Mucosa of rectum (tissue), 2 donors: ENCODE measurements around the gene CCDC122.
"Not testable (repeated sequence)": the region's sequence is repeated elsewhere in the genome, so short reads cannot be mapped to it uniquely, and the experiment has no call there.

Source experiments
- H3K27ac ChIP-seq, 2 donors: one replicate each; pipeline ENCODE4 v1.7.0; 2013; ENCODE audit warnings: inconsistent platforms in 2 of 2, low read depth in 2 of 2, low read length in 2 of 2
- H3K27me3 ChIP-seq, 2 donors: one replicate each; pipeline ENCODE4 v1.7.0; 2013; ENCODE audit warnings: low read length in 2 of 2; ENCODE audit not compliant: control insufficient read depth in 2 of 2, insufficient read depth in 2 of 2
- H3K36me3 ChIP-seq, 2 donors: one replicate each; pipeline ENCODE4 v1.7.0; 2013; ENCODE audit warnings: low read length in 2 of 2; ENCODE audit not compliant: control insufficient read depth in 2 of 2, insufficient read depth in 2 of 2
- H3K4me1 ChIP-seq, 2 donors: one replicate each; pipeline ENCODE4 v1.7.0; 2013; ENCODE audit warnings: low read length in 2 of 2, mild to moderate bottlenecking in 1 of 2; ENCODE audit not compliant: control insufficient read depth in 2 of 2, insufficient read depth in 2 of 2
- H3K4me3 ChIP-seq, 2 donors: one replicate each; pipeline ENCODE4 v1.7.0; 2013; ENCODE audit warnings: low read length in 2 of 2
- H3K9ac ChIP-seq, 2 donors: one replicate each; pipeline ENCODE4 v1.7.0; 2013; ENCODE audit warnings: low read length in 2 of 2, low read depth in 1 of 2, mild to moderate bottlenecking in 1 of 2
- H3K9me3 ChIP-seq, 2 donors: one replicate each; pipeline ENCODE4 v1.7.0; 2013; ENCODE audit warnings: low read length in 2 of 2; ENCODE audit not compliant: control insufficient read depth in 2 of 2
- donor health status: healthy.
- donor health status: Normal muscosa, but diverticular disease.

CCDC122 gene

DNA sequence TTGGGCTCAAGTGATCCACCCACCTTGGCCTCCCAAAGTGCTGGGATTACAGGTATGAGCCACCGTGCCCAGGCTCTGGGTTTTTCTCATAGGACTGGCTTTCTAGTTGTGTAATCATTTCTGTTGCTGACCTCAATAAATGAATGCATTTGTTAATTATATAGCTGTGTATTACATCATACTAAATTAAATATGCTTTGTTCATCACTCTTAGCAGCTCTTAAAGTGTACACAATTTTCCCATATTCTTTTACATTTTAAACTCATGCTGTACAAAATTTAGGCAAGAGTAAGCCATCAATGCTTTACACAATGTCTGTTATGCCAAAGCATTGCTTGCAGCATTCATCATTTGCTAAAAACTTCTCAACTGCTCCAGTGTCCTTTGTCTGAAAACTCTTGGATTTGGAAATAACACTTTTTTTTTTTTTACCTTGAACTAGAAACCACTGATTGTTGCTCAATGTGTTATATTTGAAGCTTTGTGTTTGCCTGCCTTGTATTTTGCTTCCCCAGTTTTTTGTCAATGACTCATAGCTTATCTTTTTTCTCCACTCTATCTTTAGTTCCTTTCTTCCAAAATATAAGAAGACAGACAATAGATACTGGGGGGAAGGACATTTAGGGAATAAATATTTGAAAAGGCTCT lies 31.4 kb downstream of the CCDC122 start:
- Histone ChIP-seq H3K9ac (no peak overlapping the region), H3K27me3 (no peaks in the 10 kb centered on the region), H3K27ac (no peak overlapping the region), H3K4me3 (no peak overlapping the region), H3K9me3 (peaks cover 0 to 10% of the 10 kb centered on the region in 2 donors), H3K4me1 (no peaks in the 10 kb centered on the region), H3K36me3 (no peaks in the 10 kb centered on the region)

GRCh38 chr13:43846496-43847158 lies 32.9 kb downstream of the CCDC122 start:
- Histone ChIP-seq H3K4me3 (no peak overlapping the region), H3K9me3 (peaks cover 0 to 5% of the 10 kb centered on the region in 2 donors), H3K9ac (no peak overlapping the region), H3K27ac (no peak overlapping the region), H3K36me3 (no peaks in the 10 kb centered on the region), H3K4me1 (no peaks in the 10 kb centered on the region), H3K27me3 (no peaks in the 10 kb centered on the region)

GRCh38 chr13:43838909-43839308 lies 40.6 kb downstream of the CCDC122 start:
- no peaks in the 10 kb centered on the region for H3K9me3 ChIP-seq
- H3K27me3 ChIP-seq: no peaks in the 10 kb centered on the region
- no peaks in the 10 kb centered on the region for H3K4me1 ChIP-seq
- H3K9ac ChIP-seq: no peak overlapping the region
- H3K36me3 ChIP-seq: no peaks in the 10 kb centered on the region
- no peak overlapping the region for H3K27ac ChIP-seq
- H3K4me3 ChIP-seq: no peak overlapping the region

- Histone ChIP-seq H3K4me3 (no peak overlapping the region), H3K9me3 (no peaks in the 10 kb centered on the region), H3K27ac (no peak overlapping the region), H3K27me3 (no peaks in the 10 kb centered on the region), H3K36me3 (no peaks in the 10 kb centered on the region), H3K9ac (no peak overlapping the region), H3K4me1 (no peaks in the 10 kb centered on the region)
These were observed 43.8 kb downstream of the CCDC122 start for GRCh38 chr13:43835701-43836100.

GRCh38 chr13:43831088-43831487 lies 48.5 kb downstream of the CCDC122 start:
- no peaks in the 10 kb centered on the region for H3K27me3 ChIP-seq
- no peaks in the 10 kb centered on the region for H3K4me1 ChIP-seq
- no peak overlapping the region for H3K9ac ChIP-seq
- H3K9me3 ChIP-seq: no peaks in the 10 kb centered on the region
- H3K27ac ChIP-seq: no peak overlapping the region
- H3K4me3 ChIP-seq: no peak overlapping the region
- H3K36me3 ChIP-seq: no peaks in the 10 kb centered on the region

- H3K4me1 ChIP-seq: no peaks in the 10 kb centered on the region
- no peaks in the 10 kb centered on the region for H3K36me3 ChIP-seq
- H3K4me3 ChIP-seq: no peak overlapping the region
- H3K27me3 ChIP-seq: no peaks in the 10 kb centered on the region
- no peaks in the 10 kb centered on the region for H3K9me3 ChIP-seq
- H3K27ac ChIP-seq: no peak overlapping the region
- H3K9ac ChIP-seq: no peak overlapping the region
These were observed 49.1 kb downstream of the CCDC122 start for GRCh38 chr13:43830497-43830881.

- not testable (repeated sequence) for H3K9me3 ChIP-seq, H3K9ac ChIP-seq, H3K27ac ChIP-seq, H3K4me1 ChIP-seq, H3K36me3 ChIP-seq, H3K27me3 ChIP-seq, H3K4me3 ChIP-seq
These were observed 54.9 kb downstream of the CCDC122 start for GRCh38 chr13:43824656-43825055.

DNA sequence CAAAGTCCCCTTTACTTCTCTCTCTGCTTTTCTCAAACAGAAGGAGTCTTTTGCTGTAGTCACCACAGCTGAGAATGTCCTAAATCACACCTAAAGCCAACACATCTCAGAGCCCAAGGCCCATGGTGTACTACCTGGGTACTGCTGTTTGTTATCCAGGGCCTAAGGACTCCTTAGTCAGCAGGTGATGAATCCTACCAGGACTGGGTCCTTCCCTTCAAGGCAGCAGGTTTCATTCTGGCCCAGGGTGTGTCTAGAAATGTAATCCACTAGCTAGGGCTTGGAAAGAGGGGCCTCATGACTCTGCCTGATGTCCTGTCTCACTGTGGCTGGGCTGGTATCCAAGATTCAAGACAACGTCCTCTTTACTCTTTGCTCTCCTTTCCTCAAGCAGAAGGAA lies 56.6 kb downstream of the CCDC122 start:
- no peaks in the 10 kb centered on the region for H3K36me3 ChIP-seq
- H3K9me3 ChIP-seq: no peaks in the 10 kb centered on the region
- H3K4me1 ChIP-seq: no peaks in the 10 kb centered on the region
- H3K27ac ChIP-seq: no peak overlapping the region
- no peak overlapping the region for H3K4me3 ChIP-seq
- no peak overlapping the region for H3K9ac ChIP-seq
- no peaks in the 10 kb centered on the region for H3K27me3 ChIP-seq

DNA sequence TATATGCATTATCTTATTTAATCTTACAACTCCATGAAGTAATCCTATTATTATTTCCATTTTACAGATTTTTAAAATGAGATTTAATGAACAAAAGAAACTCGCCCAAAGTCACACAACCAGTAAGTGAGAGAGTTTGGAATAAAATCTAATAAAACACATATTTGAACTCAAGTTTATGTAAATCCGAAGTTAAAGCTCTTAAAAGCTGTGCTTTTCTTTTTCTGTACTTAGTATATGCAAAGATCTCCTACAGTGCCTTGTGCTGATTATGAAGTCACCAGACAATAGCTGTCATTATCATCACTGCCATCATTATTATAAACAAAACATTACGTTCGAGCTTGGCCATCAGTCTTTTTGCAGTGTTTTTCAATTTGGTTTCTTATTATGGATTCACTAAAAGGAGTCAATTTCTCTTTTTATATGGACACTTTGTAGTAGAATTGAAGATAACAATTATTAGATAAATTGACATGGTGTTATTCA lies 63.1 kb downstream of the CCDC122 start:
- no peak overlapping the region for H3K27ac ChIP-seq
- no peaks in the 10 kb centered on the region for H3K9me3 ChIP-seq
- no peaks in the 10 kb centered on the region for H3K36me3 ChIP-seq
- H3K9ac ChIP-seq: no peak overlapping the region
- peaks cover 0 to 3% of the 10 kb centered on the region in 2 donors for H3K27me3 ChIP-seq
- H3K4me3 ChIP-seq: no peak overlapping the region
- H3K4me1 ChIP-seq: no peaks in the 10 kb centered on the region

DNA sequence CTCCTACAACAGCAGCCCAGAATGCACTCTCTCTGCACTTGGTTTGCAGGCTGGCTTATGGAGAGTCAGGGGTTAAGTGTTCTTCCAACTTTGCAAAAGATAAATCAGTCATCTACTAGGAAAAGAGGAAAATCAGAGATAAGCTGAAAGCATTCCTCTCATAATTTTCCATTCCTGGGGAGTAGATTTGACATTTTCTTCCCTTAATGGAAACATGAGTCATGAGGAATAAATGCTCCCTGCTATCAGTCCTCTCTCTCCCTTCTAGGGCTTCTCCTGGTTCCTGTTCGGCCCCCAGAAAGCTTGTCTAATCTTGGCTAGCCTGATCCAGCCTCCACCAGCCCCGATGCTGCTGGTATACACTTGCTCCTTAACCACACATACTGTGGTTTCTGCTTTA lies 64.3 kb downstream of the CCDC122 start:
- Histone ChIP-seq H3K4me1 (no peaks in the 10 kb centered on the region), H3K36me3 (no peaks in the 10 kb centered on the region), H3K27me3 (peaks cover 0 to 3% of the 10 kb centered on the region in 2 donors), H3K9ac (no peak overlapping the region), H3K9me3 (no peaks in the 10 kb centered on the region), H3K27ac (no peak overlapping the region), H3K4me3 (no peak overlapping the region)
